Measurements from ENCODE around the gene IL1A.

Gene IL1A

GRCh38 chr2:112827604-112828185, 43.4 kb upstream of the IL1A start:
- POLR2A ChIA-PET = no interaction called here
- no peak for DNase-seq (ENCODE audit: extremely low spot score)
- TF ChIP-seq FOXM1 (IDR thresholded peaks at IDR 0.05; ENCODE audit: borderline replicate concordance) (no peak), CTBP1 (IDR thresholded peaks at IDR 0.05; ENCODE audit: borderline replicate concordance) (no peak), PKNOX1 (IDR thresholded peaks at IDR 0.05) (no peak), ARNT (IDR thresholded peaks at IDR 0.05) (no peak), LEF1 (IDR thresholded peaks at IDR 0.05; ENCODE audit: borderline replicate concordance) (no peak), ZNF384 (IDR thresholded peaks at IDR 0.05) (no peak)
- CTCF ChIA-PET = interaction anchor here (0.7 kb wide), 1 partner anchor 16 kb away, joined by 3 read pairs; no protein-coding TSS in a partner anchor

GRCh38 chr2:112827009-112827408, 42.7 kb upstream of the IL1A start:
- TF ChIP-seq FOXK2 (IDR thresholded peaks at IDR 0.05) = no peak
- no peak for TF ChIP-seq NFRKB (IDR thresholded peaks at IDR 0.05)
- no peak for TF ChIP-seq TARDBP (IDR thresholded peaks at IDR 0.05)
- TF ChIP-seq PKNOX1 (IDR thresholded peaks at IDR 0.05) = no peak
- TF ChIP-seq FOXM1 (IDR thresholded peaks at IDR 0.05; ENCODE audit: borderline replicate concordance) = no peak
- no peak for TF ChIP-seq SUZ12 (IDR thresholded peaks at IDR 0.05)
- TF ChIP-seq HDGF (IDR thresholded peaks at IDR 0.05; ENCODE audit: borderline replicate concordance) = no peak
- no peak for TF ChIP-seq ARNT (IDR thresholded peaks at IDR 0.05)
- no peak for TF ChIP-seq L3MBTL2 (conservative IDR thresholded peaks at IDR 0.05)
- TF ChIP-seq FOXA1 (IDR thresholded peaks at IDR 0.05) = no peak
- no peak for TF ChIP-seq ZNF384 (IDR thresholded peaks at IDR 0.05)
- TF ChIP-seq CTBP1 (IDR thresholded peaks at IDR 0.05; ENCODE audit: borderline replicate concordance) = no peak
- TF ChIP-seq BHLHE40 (IDR thresholded peaks at IDR 0.05; ENCODE audit: borderline replicate concordance) = no peak
- no peak for TF ChIP-seq LEF1 (IDR thresholded peaks at IDR 0.05; ENCODE audit: borderline replicate concordance)
- no peak for TF ChIP-seq SP1 (IDR thresholded peaks at IDR 0.05)
- no peak for TF ChIP-seq ELF4 (IDR thresholded peaks at IDR 0.05)
- no peak for DNase-seq (ENCODE audit: extremely low spot score)
- ChIA-PET POLR2A (no interaction called here), CTCF (interaction anchor here (0.7 kb wide), 1 partner anchor 16 kb away, joined by 3 read pairs; no protein-coding TSS in a partner anchor)

- TF ChIP-seq FOXM1 (IDR thresholded peaks at IDR 0.05; ENCODE audit: borderline replicate concordance) (no peak), ARNT (IDR thresholded peaks at IDR 0.05) (no peak), CTBP1 (IDR thresholded peaks at IDR 0.05; ENCODE audit: borderline replicate concordance) (no peak), SUZ12 (IDR thresholded peaks at IDR 0.05) (no peak), LEF1 (IDR thresholded peaks at IDR 0.05; ENCODE audit: borderline replicate concordance) (no peak), FOXA1 (IDR thresholded peaks at IDR 0.05) (no peak), FOXK2 (IDR thresholded peaks at IDR 0.05) (no peak), HDGF (IDR thresholded peaks at IDR 0.05; ENCODE audit: borderline replicate concordance) (no peak), ELF4 (IDR thresholded peaks at IDR 0.05) (no peak), ZNF384 (IDR thresholded peaks at IDR 0.05) (no peak), BHLHE40 (IDR thresholded peaks at IDR 0.05; ENCODE audit: borderline replicate concordance) (no peak), L3MBTL2 (conservative IDR thresholded peaks at IDR 0.05) (no peak), PKNOX1 (IDR thresholded peaks at IDR 0.05) (no peak), TARDBP (IDR thresholded peaks at IDR 0.05) (no peak), NFRKB (IDR thresholded peaks at IDR 0.05) (no peak), SP1 (IDR thresholded peaks at IDR 0.05) (no peak)
- ChIA-PET CTCF (interaction anchor here (0.7 kb wide), 1 partner anchor 8 kb away, joined by 3 read pairs; no protein-coding TSS in a partner anchor), POLR2A (no interaction called here)
- no peak for DNase-seq (ENCODE audit: extremely low spot score)
These were observed 41.4 kb upstream of the IL1A start for GRCh38 chr2:112825706-112826105.

GRCh38 chr2:112824694-112825085, 40.4 kb upstream of the IL1A start:
- TF ChIP-seq ZNF384 (IDR thresholded peaks at IDR 0.05) = no peak
- no peak for TF ChIP-seq SUZ12 (IDR thresholded peaks at IDR 0.05)
- no peak for TF ChIP-seq SP1 (IDR thresholded peaks at IDR 0.05)
- TF ChIP-seq ARNT (IDR thresholded peaks at IDR 0.05) = no peak
- TF ChIP-seq CTBP1 (IDR thresholded peaks at IDR 0.05; ENCODE audit: borderline replicate concordance) = no peak
- no peak for TF ChIP-seq NFRKB (IDR thresholded peaks at IDR 0.05)
- no peak for TF ChIP-seq HDGF (IDR thresholded peaks at IDR 0.05; ENCODE audit: borderline replicate concordance)
- DNase-seq (ENCODE audit: extremely low spot score) = no peak
- ChIA-PET POLR2A (no interaction called here), CTCF (no interaction called here)

GRCh38 chr2:112821682-112822081, 37.4 kb upstream of the IL1A start:
- ChIA-PET POLR2A (no interaction called here), CTCF (interaction anchor here (1.5 kb wide), 1 partner anchor 63 kb away, joined by 3 read pairs; no protein-coding TSS in a partner anchor)

GRCh38 chr2:112821142-112821541, 36.8 kb upstream of the IL1A start:
- TF ChIP-seq FOXA1 (IDR thresholded peaks at IDR 0.05) = no peak
- DNase-seq (ENCODE audit: extremely low spot score) = no peak
- POLR2A ChIA-PET = no interaction called here
- CTCF ChIA-PET = no interaction called here

More at GRCh38 chr2:112821682-112822081, 37.4 kb upstream of the IL1A start:
- TF ChIP-seq FOXM1 (IDR thresholded peaks at IDR 0.05; ENCODE audit: borderline replicate concordance) = no peak
- DNase-seq (ENCODE audit: extremely low spot score) = no peak

GRCh38 chr2:112820343-112820742, 36.0 kb upstream of the IL1A start:
- CTCF ChIA-PET = no interaction called here
- POLR2A ChIA-PET = no interaction called here
- DNase-seq (ENCODE audit: extremely low spot score) = no peak
- TF ChIP-seq ARNT (IDR thresholded peaks at IDR 0.05) = no peak
